Right lobe of liver (tissue), 4 donors: Measurements from ENCODE around the gene LRMDA.

Experiments
- CTCF ChIP-seq, 4 donors: fragments of 200-600 bp in 3 of 4; fragments of 450-650 bp in 1 of 4; IDR thresholded peaks; one replicate each; pipeline versions ENCODE4 v1.5.1 to v1.8.0; 2016 to 2022; ENCODE audit warnings: antibody characterized with exemption in 4 of 4, mild to moderate bottlenecking in 2 of 4
- POLR2A ChIP-seq: fragments of 450-650 bp; IDR thresholded peaks from one replicate; pipeline ENCODE4 v1.6.1; 2017; ENCODE audit warnings: antibody characterized with exemption, mild to moderate bottlenecking
- donor health status: DM: no; HTN: no; CAD: no.
- donor health status: DM: no; HTN: no; CAD: no.
- donor health status: DM: no; HTN: yes; CAD: no.

DNA sequence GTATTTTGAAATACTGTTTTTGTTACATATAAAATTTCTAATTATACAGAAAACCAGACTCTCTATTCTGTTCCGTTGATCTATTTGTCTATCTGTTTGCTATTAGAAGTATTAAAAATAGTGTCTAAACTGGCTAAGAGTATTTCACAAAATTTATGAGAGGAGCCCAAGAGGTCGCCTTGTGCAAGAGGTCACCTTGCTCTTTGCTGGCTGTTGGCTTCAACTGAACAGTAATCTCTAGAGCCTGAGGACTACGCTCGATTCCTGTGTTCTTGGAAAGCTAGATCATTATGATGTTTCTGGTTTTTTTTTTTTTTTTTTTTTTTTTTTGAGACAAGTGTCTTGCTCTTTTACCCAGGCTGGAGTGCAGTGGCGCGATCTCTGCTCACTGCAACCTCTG, 428.6 kb downstream of the LRMDA start:
- TF ChIP-seq CTCF (IDR thresholded peaks at IDR 0.05) (no peak), POLR2A (no peak)
